GM21367 (cell line): ENCODE results near the gene C16orf74.
A peak's percentile ranks its signal among the peaks of the same experiment; 100 is the strongest.

Experiments used
- ATAC-seq: cut with Tn5 transposase; IDR thresholded peaks from one replicate; pipeline ENCODE4 v1.9.1; 2021; ENCODE audit not compliant: unreplicated experiment

C16orf74 gene

DNA sequence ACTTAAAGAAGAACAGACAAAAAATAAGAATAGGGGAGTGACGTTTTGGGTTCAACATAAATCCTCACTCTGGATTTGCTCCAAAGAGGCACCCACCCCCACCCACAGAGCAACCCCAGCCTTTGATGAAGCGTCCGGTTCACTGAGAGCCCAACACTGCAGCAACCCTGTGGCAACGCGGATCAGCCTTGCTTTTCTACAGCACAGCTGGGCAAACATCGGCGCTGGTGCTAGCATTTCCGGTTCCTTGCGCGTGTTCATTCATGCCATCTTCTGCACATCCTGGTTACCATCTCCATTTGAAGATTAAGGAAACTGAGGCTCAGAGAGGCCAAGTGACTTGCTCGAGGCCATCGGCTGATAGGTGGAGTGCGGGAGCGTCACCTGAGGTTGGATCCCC is 53.5 kb downstream of the C16orf74 start:
- no peak for ATAC-seq

DNA sequence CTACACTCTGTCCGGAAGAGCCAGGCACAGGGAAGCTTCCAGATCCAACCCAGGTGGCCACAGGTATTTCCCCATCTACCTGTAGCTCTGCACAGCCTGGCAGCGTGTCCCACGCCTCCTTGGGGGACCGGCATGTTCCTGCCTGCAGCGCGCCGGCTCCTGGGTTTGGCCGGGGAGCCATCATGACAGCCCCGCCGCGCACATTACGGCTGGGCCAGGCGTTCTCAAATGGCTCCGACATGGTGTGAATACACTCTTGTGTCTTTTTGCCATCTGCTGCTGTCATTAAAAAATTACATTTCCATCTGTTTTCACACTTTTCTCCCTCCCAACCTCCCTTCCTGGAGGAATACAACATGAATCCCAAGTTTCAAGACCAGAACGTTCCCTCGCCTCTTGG is 54.1 kb downstream of the C16orf74 start:
- ATAC-seq = no peak

DNA sequence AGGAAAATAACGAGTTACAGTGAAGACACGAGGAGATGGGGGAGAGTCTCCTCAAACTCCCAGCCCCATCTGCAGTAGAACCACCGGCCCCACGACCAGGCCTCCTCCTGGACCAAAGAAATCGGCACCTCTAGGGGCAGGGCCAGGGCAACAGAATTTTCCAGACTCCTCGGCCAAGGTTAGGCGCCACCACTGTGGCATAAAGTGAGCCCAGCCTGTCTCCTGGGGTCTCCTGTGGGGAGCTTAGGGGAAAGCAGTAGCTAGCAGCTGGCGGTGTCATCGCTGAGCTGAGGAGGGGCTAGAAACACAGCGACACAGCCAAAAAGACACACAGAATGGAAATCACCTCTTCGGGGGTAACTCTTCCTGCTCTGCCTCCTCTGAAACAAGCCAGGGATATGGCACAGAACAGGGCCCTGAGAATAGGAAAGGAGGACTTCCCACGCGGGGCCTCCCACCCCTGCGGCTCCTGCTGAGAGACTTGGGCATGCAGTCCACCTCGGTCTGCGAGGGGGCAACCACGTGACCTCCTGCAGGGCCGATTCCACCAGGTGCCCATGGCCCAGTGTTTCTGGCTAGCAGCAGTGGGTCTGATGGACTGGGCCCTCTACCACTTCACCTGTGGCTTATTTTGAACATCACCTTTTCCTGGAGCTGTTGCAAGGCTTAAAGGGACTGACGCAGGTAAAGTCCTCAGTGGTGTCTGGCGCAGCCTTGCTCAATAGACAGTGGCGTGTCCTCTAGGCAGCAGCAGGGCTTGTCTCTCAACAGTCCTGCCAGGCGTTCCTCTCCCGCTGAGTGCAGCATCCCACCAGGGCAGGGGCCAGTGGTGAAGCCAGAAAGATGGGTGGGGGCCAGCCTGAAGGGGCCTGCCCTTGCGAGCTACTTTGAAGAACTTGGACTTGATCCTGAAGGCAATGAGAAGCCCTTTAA is 55.4 kb downstream of the C16orf74 start:
- no peak for ATAC-seq

GRCh38 chr16:85690469-85691064 is 60.3 kb downstream of the C16orf74 start:
- no peak for ATAC-seq

GRCh38 chr16:85689950-85690320 is 61.0 kb downstream of the C16orf74 start:
- ATAC-seq = no peak

- ATAC-seq = no peak
These were observed 61.5 kb downstream of the C16orf74 start for GRCh38 chr16:85689285-85689949.

- peak; percentile 85 for ATAC-seq
These were observed 62.2 kb downstream of the C16orf74 start, which contains the start of gene GINS2 for GRCh38 chr16:85688586-85689284. GINS2 (minus strand) TSS chr16:85688954; CDS start chr16:85688898, 56 bp downstream.

DNA sequence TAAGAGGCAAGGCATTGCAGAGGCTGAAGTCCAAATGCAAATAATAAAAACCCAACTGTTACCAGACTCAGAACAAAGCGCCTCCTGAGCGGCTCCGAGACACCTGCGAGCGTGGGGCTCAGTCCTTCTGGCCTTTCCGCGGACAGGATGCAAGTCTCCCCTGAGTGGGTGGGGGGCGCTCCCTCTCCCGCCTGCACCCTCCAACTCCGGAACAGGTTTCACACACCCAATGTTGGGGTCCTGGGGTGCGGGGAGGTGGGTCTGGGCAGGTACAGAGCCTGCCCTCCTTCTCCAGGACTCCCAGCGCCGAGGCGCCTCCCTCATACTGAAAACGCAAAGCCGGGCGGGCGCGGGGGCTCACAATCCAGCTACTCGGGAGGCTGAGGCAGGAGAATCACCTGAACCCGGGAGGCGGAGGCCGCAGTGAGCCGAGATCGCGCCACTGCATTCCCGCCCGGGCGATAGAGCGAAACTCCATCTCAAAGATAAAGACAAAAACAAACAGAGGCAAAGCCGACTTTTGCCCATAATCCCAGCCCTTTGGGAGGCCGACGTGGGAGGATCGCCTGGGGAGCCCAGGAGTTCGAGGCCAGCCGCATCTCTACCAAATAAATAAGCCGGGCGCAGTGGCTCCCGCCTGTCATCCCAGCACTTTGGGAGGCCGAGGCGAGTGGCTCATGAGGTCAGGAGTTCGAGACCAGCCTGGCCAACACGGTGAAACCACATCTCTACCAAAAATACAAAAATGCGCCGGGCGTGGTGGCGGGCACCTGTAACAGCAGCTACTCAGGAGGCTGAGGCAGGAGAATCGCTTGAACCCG is 63.0 kb downstream of the C16orf74 start:
- no peak for ATAC-seq

- ATAC-seq = no peak
These were observed 63.8 kb downstream of the C16orf74 start for GRCh38 chr16:85686912-85687591.

GRCh38 chr16:85685251-85685650 is 65.6 kb downstream of the C16orf74 start:
- ATAC-seq = no peak

- no peak for ATAC-seq
These were observed 67.5 kb downstream of the C16orf74 start for GRCh38 chr16:85683363-85683762.

- ATAC-seq = no peak
These were observed 68.4 kb downstream of the C16orf74 start for GRCh38 chr16:85682516-85682915.

DNA sequence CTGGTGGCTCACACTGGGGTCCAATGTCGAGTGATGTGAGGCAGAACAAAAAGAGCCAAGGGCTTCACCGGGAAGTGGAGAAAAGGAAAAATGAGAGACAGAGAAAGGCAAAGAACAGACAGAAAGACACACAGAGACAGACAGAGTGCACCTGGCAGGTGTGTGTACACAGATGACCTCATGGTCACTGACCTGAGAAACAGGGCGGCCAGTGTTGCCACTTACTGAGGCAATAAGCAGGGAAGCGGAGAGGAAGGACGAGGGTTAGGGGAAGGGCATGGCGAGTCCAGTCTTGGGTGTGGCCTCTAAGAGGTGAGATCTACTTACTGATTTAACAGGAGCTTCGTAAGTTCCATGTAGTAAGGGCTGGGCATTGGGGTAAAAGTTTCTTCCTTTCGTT is 69.6 kb downstream of the C16orf74 start:
- no peak for ATAC-seq

DNA sequence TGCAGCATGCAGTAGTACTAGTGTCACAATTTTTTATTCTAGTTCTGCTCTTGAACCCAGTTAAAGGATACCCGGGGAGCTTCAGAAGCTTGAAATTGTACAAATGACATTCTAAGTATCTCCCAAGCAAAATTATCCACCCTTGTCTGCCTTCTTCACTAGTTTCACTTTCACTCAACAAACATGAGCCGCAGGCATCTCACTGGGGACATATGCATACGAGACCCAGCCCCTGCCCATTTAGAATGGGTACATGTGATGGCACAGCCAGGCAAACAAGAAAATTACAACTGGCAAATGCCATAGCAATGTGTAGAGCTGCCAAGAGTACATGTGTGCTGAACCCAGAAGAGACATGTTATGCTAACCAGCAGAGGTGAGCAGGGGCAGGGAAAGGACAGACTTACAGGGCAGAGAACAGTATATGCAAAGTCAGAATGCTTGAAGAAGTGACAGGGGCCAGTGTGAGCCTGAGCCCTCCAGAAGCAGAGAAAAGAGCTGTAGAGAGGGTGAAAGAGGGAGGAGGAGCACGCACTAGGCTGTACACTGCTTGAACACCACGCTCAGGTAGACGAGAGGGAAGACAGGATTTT is 70.4 kb downstream of the C16orf74 start:
- no peak for ATAC-seq

GRCh38 chr16:85679870-85680269 is 71.0 kb downstream of the C16orf74 start:
- ATAC-seq = no peak

DNA sequence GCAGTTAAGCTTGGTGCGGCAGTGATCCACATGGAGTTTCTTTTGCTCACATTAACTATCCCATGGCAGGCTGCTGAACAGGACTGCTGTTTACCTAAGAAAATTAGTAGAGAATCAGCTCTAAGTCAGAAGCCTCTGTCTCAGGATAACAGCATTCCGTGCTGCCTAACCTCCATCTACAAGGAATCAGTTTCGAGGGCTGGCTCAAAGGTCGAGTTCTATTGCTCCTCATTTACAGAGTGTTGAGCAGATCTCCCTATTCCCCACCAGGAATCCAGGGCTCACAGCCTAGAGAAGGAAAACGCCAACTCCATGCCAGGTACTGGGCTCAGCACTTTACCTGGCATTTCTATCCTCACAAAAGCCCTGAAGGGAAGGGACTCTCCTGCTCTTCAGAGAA is 72.1 kb downstream of the C16orf74 start:
- no peak for ATAC-seq

- ATAC-seq = no peak
These were observed 72.9 kb downstream of the C16orf74 start for GRCh38 chr16:85678016-85678415.

DNA sequence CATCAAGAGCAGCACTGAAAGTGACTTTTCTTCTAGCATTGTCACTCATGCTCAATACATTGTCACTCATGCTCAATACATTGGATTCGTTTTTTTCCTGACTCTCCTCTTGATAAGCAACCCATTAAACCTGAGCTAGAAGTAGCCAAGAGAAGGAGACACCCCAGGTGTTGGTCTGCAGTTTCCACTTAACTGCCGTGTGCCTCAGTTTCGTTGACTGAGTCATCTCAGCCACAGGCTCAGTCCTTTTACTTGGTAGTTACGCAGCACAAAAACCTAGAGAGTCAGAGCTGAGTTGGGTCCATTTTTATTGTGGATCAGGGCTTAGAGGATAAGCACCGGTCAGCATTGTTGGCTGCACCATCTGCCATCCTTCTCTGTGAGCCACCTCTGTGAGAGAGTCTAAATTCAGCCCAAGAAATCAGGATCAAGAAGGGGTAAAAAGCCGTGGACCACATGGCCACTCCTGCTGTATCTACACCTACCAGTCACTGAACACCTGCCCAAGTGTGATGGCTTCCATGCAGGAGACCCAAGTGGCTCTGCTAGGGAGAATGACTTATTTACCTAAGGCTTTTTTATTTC is 73.4 kb downstream of the C16orf74 start:
- no peak for ATAC-seq

DNA sequence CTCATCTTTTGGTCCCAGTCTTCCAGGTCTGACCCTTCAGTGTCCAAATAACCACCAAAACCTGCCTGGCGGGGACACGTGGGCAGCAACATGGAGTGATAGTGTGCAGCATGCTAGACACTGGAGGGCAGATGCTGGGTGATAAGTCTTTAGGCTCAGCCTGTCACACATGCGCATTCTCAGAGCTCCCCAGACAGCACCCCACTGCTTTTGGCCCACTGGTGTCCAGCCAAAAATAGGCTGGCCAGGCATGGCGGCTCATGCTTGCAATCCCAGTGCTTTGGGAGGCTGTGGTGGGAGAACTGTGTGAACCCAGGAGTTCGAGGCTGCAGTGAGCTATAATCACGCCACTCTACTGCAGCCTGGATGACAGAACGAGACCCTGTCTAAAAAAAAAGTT is 74.4 kb downstream of the C16orf74 start:
- no peak for ATAC-seq
